ENCODE measurements around the gene NLRX1.

NLRX1 gene

DNA sequence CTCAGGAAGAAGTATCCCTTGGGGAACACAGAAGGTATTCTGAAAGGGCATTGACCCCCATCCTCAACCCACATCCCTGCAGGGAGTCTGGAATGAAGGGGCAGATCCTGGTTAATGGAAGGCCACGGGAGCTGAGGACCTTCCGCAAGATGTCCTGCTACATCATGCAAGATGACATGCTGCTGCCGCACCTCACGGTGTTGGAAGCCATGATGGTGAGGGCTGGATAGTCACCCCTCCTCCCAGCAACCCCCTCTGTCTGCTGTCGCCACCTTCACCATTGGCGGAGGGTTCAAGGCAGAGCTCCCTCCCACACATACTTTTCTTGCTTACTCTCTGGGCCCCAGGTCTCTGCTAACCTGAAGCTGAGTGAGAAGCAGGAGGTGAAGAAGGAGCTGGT lies 14.3 kb upstream of the NLRX1 start:
- Histone ChIP-seq H3K27me3 (ENCODE audit: control insufficient read depth in 1 of 2, insufficient read depth in 1 of 2, low read length in 2 of 2) (peaks cover 42 to 78% of the 10 kb centered on the region in 2 experiments), H3K14ac (ENCODE audit: low read length in 2 of 2) (no peak overlapping the region), H3K4me2 (ENCODE audit: low read length, poor library complexity, severe bottlenecking) (no peak overlapping the region), H2AFZ (ENCODE audit: low read depth, low read length) (no peak overlapping the region), H2BK12ac (ENCODE audit: low read length in 2 of 2) (no peak overlapping the region), H3K9me3 (ENCODE audit: control insufficient read depth, low read length) (no peaks in the 10 kb centered on the region), H3K4me3 (ENCODE audit: insufficient read depth in 1 of 2, low read depth in 1 of 2, low read length in 2 of 2) (no peak overlapping the region), H2BK15ac (ENCODE audit: low read depth, poor library complexity, severe bottlenecking) (no peak overlapping the region), H3K18ac (ENCODE audit: low read depth in 1 of 2, low read length in 2 of 2) (no peak overlapping the region), H3K79me1 (replicated peaks; ENCODE audit: low read length, poor library complexity, severe bottlenecking) (no peaks in the 10 kb centered on the region), H3K23ac (ENCODE audit: low read length in 2 of 2) (no peak overlapping the region), H2BK5ac (ENCODE audit: low read depth, low read length, poor library complexity, severe bottlenecking) (no peak overlapping the region), H4K8ac (ENCODE audit: low read length) (no peak overlapping the region), H3K36me3 (ENCODE audit: control insufficient read depth in 1 of 2, insufficient read depth in 2 of 2, low read depth in 1 of 2, low read length in 2 of 2) (no peaks in the 10 kb centered on the region), H3K4me1 (ENCODE audit: control insufficient read depth, insufficient read depth, low read depth, low read length) (peaks cover 8% of the 10 kb centered on the region), H3K4ac (ENCODE audit: low read depth in 1 of 2, low read length in 2 of 2) (no peak overlapping the region), H3K27ac (ENCODE audit: low read length, poor library complexity, severe bottlenecking) (no peak overlapping the region), H4K91ac (ENCODE audit: low read length) (no peak overlapping the region), H2BK120ac (ENCODE audit: low read depth, low read length) (no peak overlapping the region), H3K9ac (ENCODE audit: low read length) (no peak overlapping the region), H2AK5ac (ENCODE audit: low read length, severe bottlenecking) (no peak overlapping the region)
- WGBS, result 88% methylated on average over 4 of the region's 6 CpGs
- no peak for DNase-seq

DNA sequence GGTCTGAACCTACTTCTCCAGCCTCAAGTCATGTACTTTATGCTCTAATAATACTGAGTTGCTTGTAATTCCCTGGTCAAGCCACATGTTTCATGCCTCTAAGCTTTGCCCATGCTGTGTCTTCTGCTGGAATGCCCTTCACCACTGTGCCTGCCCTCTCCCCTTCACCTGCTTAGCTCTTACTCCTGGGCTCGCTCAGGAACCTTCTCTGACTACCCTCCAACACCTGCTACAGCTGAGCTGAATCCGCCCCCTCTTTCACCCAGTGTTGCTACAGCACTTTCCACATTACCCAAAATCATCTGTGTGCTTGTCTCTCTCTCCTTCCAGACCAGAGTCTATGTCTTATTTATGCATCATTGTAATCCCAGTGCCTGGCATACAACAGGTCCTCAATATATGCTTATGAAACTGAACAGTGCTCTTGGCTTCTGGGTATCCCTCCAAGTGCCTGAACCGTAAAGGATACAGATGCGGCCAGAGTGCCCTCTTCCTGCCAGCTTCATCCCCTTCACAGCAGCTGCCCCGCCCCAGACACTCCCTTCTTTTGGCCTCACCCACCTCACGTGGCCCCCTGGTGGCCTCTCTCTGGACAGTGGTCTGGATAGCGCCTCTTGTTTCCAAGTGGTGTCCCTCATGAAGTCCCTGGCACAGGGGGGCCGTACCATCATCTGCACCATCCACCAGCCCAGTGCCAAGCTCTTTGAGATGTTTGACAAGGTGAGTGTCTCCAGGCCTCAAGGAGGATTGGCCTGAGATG lies 12.6 kb upstream of the NLRX1 start:
- Histone ChIP-seq H2BK15ac (ENCODE audit: low read depth, poor library complexity, severe bottlenecking) (no peak overlapping the region), H3K79me1 (replicated peaks; ENCODE audit: low read length, poor library complexity, severe bottlenecking) (no peaks in the 10 kb centered on the region), H3K9ac (ENCODE audit: low read length) (no peak overlapping the region)

DNA sequence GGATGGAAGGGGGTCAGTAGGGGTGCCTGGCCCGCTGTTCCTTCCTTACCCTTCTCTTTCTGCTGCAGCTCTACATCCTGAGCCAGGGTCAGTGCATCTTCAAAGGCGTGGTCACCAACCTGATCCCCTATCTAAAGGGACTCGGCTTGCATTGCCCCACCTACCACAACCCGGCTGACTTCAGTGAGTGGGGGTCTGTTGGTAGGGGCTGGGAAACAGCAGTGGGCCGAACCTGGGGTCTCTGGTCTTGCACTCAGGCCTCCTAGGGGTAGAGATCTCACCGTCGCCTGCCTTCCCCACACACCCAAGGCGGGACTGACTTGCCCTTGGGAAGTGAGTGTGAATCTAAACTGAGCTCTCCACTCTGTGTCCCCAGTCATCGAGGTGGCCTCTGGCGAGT lies 12.0 kb upstream of the NLRX1 start:
- Histone ChIP-seq H2BK120ac (ENCODE audit: low read depth, low read length) (no peak overlapping the region), H3K14ac (ENCODE audit: low read length in 2 of 2) (no peak overlapping the region), H3K27me3 (ENCODE audit: control insufficient read depth in 1 of 2, insufficient read depth in 1 of 2, low read length in 2 of 2) (peaks cover 30 to 75% of the 10 kb centered on the region in 2 experiments), H3K4ac (ENCODE audit: low read depth in 1 of 2, low read length in 2 of 2) (no peak overlapping the region), H3K23ac (ENCODE audit: low read length in 2 of 2) (no peak overlapping the region), H3K27ac (ENCODE audit: low read length, poor library complexity, severe bottlenecking) (no peak overlapping the region), H3K79me1 (replicated peaks; ENCODE audit: low read length, poor library complexity, severe bottlenecking) (no peaks in the 10 kb centered on the region), H2BK5ac (ENCODE audit: low read depth, low read length, poor library complexity, severe bottlenecking) (no peak overlapping the region), H2AFZ (ENCODE audit: low read depth, low read length) (no peak overlapping the region), H3K9ac (ENCODE audit: low read length) (no peak overlapping the region), H4K8ac (ENCODE audit: low read length) (no peak overlapping the region), H3K36me3 (ENCODE audit: control insufficient read depth in 1 of 2, insufficient read depth in 2 of 2, low read depth in 1 of 2, low read length in 2 of 2) (no peaks in the 10 kb centered on the region), H2AK5ac (ENCODE audit: low read length, severe bottlenecking) (no peak overlapping the region), H2BK12ac (ENCODE audit: low read length in 2 of 2) (no peak overlapping the region), H4K91ac (ENCODE audit: low read length) (no peak overlapping the region), H3K18ac (ENCODE audit: low read depth in 1 of 2, low read length in 2 of 2) (no peak overlapping the region), H3K4me3 (ENCODE audit: insufficient read depth in 1 of 2, low read depth in 1 of 2, low read length in 2 of 2) (no peak overlapping the region), H3K4me2 (ENCODE audit: low read length, poor library complexity, severe bottlenecking) (no peak overlapping the region), H3K9me3 (ENCODE audit: control insufficient read depth, low read length) (no peaks in the 10 kb centered on the region), H2BK15ac (ENCODE audit: low read depth, poor library complexity, severe bottlenecking) (no peak overlapping the region), H3K4me1 (ENCODE audit: control insufficient read depth, insufficient read depth, low read depth, low read length) (no peaks in the 10 kb centered on the region)
- WGBS, result 88% methylated on average over 6 of the region's 10 CpGs
- no peak for DNase-seq

More for the DNA sequence above, 12.6 kb upstream of the NLRX1 start:
- H3K36me3 ChIP-seq (ENCODE audit: control insufficient read depth in 1 of 2, insufficient read depth in 2 of 2, low read depth in 1 of 2, low read length in 2 of 2), result no peaks in the 10 kb centered on the region
- whole genome bisulfite sequencing, result 50% methylated on average over 6 of the region's 8 CpGs
- H2AK5ac ChIP-seq (ENCODE audit: low read length, severe bottlenecking), result no peak overlapping the region
- no peak overlapping the region for H3K4ac ChIP-seq (ENCODE audit: low read depth in 1 of 2, low read length in 2 of 2)
- H4K91ac ChIP-seq (ENCODE audit: low read length), result no peak overlapping the region
- H3K14ac ChIP-seq (ENCODE audit: low read length in 2 of 2), result no peak overlapping the region
- H3K23ac ChIP-seq (ENCODE audit: low read length in 2 of 2), result no peak overlapping the region
- H3K4me1 ChIP-seq (ENCODE audit: control insufficient read depth, insufficient read depth, low read depth, low read length), result no peaks in the 10 kb centered on the region
- peaks cover 29 to 76% of the 10 kb centered on the region in 2 experiments for H3K27me3 ChIP-seq (ENCODE audit: control insufficient read depth in 1 of 2, insufficient read depth in 1 of 2, low read length in 2 of 2)
- DNase-seq, result no peak
- no peak overlapping the region for H2BK5ac ChIP-seq (ENCODE audit: low read depth, low read length, poor library complexity, severe bottlenecking)
- no peak overlapping the region for H2BK120ac ChIP-seq (ENCODE audit: low read depth, low read length)
- no peak overlapping the region for H3K18ac ChIP-seq (ENCODE audit: low read depth in 1 of 2, low read length in 2 of 2)
- no peak overlapping the region for H3K4me3 ChIP-seq (ENCODE audit: insufficient read depth in 1 of 2, low read depth in 1 of 2, low read length in 2 of 2)
- H3K9me3 ChIP-seq (ENCODE audit: control insufficient read depth, low read length), result no peaks in the 10 kb centered on the region
- H4K8ac ChIP-seq (ENCODE audit: low read length), result no peak overlapping the region
- H2AFZ ChIP-seq (ENCODE audit: low read depth, low read length), result no peak overlapping the region
- H2BK12ac ChIP-seq (ENCODE audit: low read length in 2 of 2), result no peak overlapping the region
- H3K27ac ChIP-seq (ENCODE audit: low read length, poor library complexity, severe bottlenecking), result no peak overlapping the region
- no peak overlapping the region for H3K4me2 ChIP-seq (ENCODE audit: low read length, poor library complexity, severe bottlenecking)

DNA sequence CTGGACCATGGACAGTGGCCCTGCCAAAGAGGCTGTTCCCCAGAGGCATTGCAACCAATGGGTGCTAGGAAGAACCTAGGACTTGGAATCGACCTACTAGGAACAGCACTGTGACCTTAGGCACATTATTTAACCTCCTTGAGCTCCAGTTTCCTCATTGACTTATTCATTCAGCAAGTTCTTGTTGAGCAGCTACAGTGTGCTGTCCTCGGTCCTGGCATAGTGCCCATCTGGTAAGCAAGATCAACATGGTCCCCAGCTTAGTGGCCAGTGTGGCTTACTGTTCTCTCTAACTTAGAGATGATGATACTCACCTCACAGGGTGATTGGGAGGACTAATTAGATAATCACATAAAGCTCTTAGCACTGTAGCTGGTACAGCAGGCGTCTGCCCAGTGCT lies 11.5 kb upstream of the NLRX1 start:
- H3K9ac ChIP-seq (ENCODE audit: low read length), result no peak overlapping the region
- H4K91ac ChIP-seq (ENCODE audit: low read length), result no peak overlapping the region
- H3K4me2 ChIP-seq (ENCODE audit: low read length, poor library complexity, severe bottlenecking), result no peak overlapping the region
- H3K79me1 ChIP-seq (replicated peaks; ENCODE audit: low read length, poor library complexity, severe bottlenecking), result no peaks in the 10 kb centered on the region
- no peaks in the 10 kb centered on the region for H3K9me3 ChIP-seq (ENCODE audit: control insufficient read depth, low read length)
- WGBS, result 86% methylated on average over 2 of the region's 3 CpGs
- H2BK120ac ChIP-seq (ENCODE audit: low read depth, low read length), result no peak overlapping the region
- H3K27me3 ChIP-seq (ENCODE audit: control insufficient read depth in 1 of 2, insufficient read depth in 1 of 2, low read length in 2 of 2), result peaks cover 36 to 73% of the 10 kb centered on the region in 2 experiments
- no peak overlapping the region for H2BK5ac ChIP-seq (ENCODE audit: low read depth, low read length, poor library complexity, severe bottlenecking)
- no peak overlapping the region for H2BK12ac ChIP-seq (ENCODE audit: low read length in 2 of 2)
- no peak overlapping the region for H2AFZ ChIP-seq (ENCODE audit: low read depth, low read length)
- DNase-seq, result no peak
- no peak overlapping the region for H2BK15ac ChIP-seq (ENCODE audit: low read depth, poor library complexity, severe bottlenecking)
- H3K27ac ChIP-seq (ENCODE audit: low read length, poor library complexity, severe bottlenecking), result no peak overlapping the region
- H4K8ac ChIP-seq (ENCODE audit: low read length), result no peak overlapping the region
- no peak overlapping the region for H2AK5ac ChIP-seq (ENCODE audit: low read length, severe bottlenecking)
- H3K18ac ChIP-seq (ENCODE audit: low read depth in 1 of 2, low read length in 2 of 2), result no peak overlapping the region
- H3K14ac ChIP-seq (ENCODE audit: low read length in 2 of 2), result no peak overlapping the region
- no peaks in the 10 kb centered on the region for H3K4me1 ChIP-seq (ENCODE audit: control insufficient read depth, insufficient read depth, low read depth, low read length)
- no peak overlapping the region for H3K4ac ChIP-seq (ENCODE audit: low read depth in 1 of 2, low read length in 2 of 2)
- H3K4me3 ChIP-seq (ENCODE audit: insufficient read depth in 1 of 2, low read depth in 1 of 2, low read length in 2 of 2), result no peak overlapping the region
- H3K36me3 ChIP-seq (ENCODE audit: control insufficient read depth in 1 of 2, insufficient read depth in 2 of 2, low read depth in 1 of 2, low read length in 2 of 2), result no peaks in the 10 kb centered on the region
- H3K23ac ChIP-seq (ENCODE audit: low read length in 2 of 2), result no peak overlapping the region
